Endothelial cell (in vitro differentiated cells): ENCODE results near the gene CPVL. TPM values are rescaled to one million over a fixed set of nuclear protein-coding genes. Genes with fewer than 3 reads are reported as not detected.
A peak's percentile ranks its signal among the peaks of the same experiment; 100 is the strongest.

ENCODE experiments used
- DNase-seq: peaks from one replicate; pipeline ENCODE4 v3.0.0; 2021; ENCODE audit warnings: low spot score
- H3K27ac Mint-ChIP-seq: one replicate; pipeline ENCODE4 v1.8.0; 2021; ENCODE audit warnings: mixed read lengths, inconsistent platforms; ENCODE audit not compliant: unreplicated experiment
- H3K27me3 Mint-ChIP-seq: one replicate; pipeline ENCODE4 v1.8.0; 2021; ENCODE audit warnings: mild to moderate bottlenecking, moderate library complexity, mixed read lengths, inconsistent platforms; ENCODE audit not compliant: unreplicated experiment
- H3K36me3 Mint-ChIP-seq: one replicate; pipeline ENCODE4 v1.8.0; 2021; ENCODE audit warnings: mild to moderate bottlenecking, low read depth, mixed read lengths, inconsistent platforms; ENCODE audit not compliant: unreplicated experiment
- H3K4me1 Mint-ChIP-seq: one replicate; pipeline ENCODE4 v1.8.0; 2021; ENCODE audit warnings: mild to moderate bottlenecking, mixed read lengths, inconsistent platforms; ENCODE audit not compliant: unreplicated experiment
- H3K4me3 Mint-ChIP-seq: one replicate; pipeline ENCODE4 v1.8.0; 2021; ENCODE audit warnings: mild to moderate bottlenecking, mixed read lengths, inconsistent platforms; ENCODE audit not compliant: unreplicated experiment
- H3K9me3 Mint-ChIP-seq: one replicate; pipeline ENCODE4 v1.8.0; 2021; ENCODE audit warnings: mixed read lengths, inconsistent platforms; ENCODE audit not compliant: unreplicated experiment
- total RNA-seq: library from RNA; stranded (reverse); fragmentation: NEBNext Ultra II Directional; extraction: Animal tissue kit (Norgen Biotek cat#: 25700); gene quantifications from one replicate; pipeline ENCODE4 v1.2.1, GENCODE V29; 2021; ENCODE audit not compliant: unreplicated experiment
- TF ChIP-seq, protein P1 (sequence below): fragments of 200-600 bp; sonication (generic); IDR thresholded peaks from one replicate; pipeline ENCODE4 v1.5.0; 2021; ENCODE audit warnings: antibody characterized with exemption; ENCODE audit not compliant: unreplicated experiment

The CPVL gene
- total RNA-seq, 1 donor from 2014 or later, result 21.8 TPM

DNA sequence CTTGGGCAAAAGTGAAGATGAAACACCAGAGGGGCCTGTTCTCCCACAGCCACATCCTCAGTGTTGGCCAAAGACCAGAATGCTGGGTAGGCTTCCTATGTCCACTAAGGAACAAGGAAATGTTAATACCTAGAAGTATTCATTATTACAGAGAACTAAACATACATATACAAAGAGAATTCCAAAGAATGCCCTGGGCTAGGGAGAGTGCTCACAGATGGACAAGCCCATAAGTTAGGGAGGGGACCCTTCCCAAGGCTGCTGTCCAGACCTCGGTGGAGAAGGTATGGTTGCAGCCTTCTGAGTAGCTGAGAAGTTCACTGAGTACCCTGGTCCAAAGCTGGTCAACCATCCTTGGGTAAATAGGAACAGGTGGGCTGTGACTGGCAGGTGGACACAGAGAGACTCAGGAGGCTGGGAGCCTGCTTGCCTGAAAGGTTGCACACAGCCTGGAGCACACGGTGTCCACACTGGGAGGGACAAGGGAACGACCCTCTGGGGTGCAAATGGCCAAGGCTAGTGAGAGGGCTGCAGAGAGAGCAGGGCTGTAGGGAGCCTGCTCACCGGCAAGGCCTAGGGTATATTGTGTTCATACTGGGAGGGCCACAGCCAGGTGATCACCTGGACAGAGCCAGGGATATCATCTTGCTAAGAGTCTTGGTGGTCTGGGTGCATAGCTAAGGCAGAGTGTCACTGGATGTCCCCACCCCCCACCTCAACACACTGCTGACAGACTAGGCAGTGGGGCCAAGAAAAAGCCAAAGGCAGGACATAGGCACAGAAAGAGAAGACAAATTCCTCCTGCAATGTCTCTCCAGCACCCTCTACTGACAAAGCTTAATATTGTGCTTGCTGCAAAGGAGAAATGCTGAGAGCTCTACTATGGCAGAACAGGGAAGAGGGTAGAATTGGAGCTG is 40.3 kb downstream of the CPVL start:
- no peaks in the 10 kb centered on the region for H3K9me3 Mint-ChIP-seq
- H3K27ac Mint-ChIP-seq, result no peak overlapping the region
- H3K4me3 Mint-ChIP-seq, result no peak overlapping the region
- DNase-seq, result peak; percentile 59
- peaks cover 5% of the 10 kb centered on the region for H3K4me1 Mint-ChIP-seq
- peaks cover 3% of the 10 kb centered on the region for H3K27me3 Mint-ChIP-seq
- TF ChIP-seq, protein P1, sequence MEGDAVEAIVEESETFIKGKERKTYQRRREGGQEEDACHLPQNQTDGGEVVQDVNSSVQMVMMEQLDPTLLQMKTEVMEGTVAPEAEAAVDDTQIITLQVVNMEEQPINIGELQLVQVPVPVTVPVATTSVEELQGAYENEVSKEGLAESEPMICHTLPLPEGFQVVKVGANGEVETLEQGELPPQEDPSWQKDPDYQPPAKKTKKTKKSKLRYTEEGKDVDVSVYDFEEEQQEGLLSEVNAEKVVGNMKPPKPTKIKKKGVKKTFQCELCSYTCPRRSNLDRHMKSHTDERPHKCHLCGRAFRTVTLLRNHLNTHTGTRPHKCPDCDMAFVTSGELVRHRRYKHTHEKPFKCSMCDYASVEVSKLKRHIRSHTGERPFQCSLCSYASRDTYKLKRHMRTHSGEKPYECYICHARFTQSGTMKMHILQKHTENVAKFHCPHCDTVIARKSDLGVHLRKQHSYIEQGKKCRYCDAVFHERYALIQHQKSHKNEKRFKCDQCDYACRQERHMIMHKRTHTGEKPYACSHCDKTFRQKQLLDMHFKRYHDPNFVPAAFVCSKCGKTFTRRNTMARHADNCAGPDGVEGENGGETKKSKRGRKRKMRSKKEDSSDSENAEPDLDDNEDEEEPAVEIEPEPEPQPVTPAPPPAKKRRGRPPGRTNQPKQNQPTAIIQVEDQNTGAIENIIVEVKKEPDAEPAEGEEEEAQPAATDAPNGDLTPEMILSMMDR, result peak; percentile 68
- H3K36me3 Mint-ChIP-seq, result peaks cover 3% of the 10 kb centered on the region

DNA sequence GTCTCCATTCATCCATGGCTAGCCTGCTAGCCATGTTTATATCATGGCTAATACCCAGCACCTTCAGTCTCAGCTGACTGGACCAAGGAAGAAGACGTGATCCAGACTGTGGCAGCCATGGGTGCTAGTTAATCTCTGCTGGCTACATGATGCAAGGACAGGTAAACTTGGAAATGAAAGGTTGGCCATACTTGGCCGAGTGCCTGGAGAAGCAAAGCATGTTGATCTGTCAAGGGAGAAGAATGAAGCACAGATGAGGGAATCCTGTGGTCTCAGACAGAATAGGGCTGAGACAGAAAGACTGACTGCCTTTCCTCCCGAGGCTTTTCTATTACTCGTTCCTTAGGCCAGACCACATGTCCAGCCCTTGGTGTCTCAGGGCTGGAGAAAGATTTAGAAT is 41.1 kb downstream of the CPVL start:
- H3K9me3 Mint-ChIP-seq, result no peaks in the 10 kb centered on the region
- TF ChIP-seq, protein P1, result no peak
- H3K27ac Mint-ChIP-seq, result no peak overlapping the region
- peaks cover 5% of the 10 kb centered on the region for H3K4me1 Mint-ChIP-seq
- no peak overlapping the region for H3K4me3 Mint-ChIP-seq
- H3K36me3 Mint-ChIP-seq, result no peaks in the 10 kb centered on the region
- peaks cover 3% of the 10 kb centered on the region for H3K27me3 Mint-ChIP-seq
- no peak for DNase-seq

DNA sequence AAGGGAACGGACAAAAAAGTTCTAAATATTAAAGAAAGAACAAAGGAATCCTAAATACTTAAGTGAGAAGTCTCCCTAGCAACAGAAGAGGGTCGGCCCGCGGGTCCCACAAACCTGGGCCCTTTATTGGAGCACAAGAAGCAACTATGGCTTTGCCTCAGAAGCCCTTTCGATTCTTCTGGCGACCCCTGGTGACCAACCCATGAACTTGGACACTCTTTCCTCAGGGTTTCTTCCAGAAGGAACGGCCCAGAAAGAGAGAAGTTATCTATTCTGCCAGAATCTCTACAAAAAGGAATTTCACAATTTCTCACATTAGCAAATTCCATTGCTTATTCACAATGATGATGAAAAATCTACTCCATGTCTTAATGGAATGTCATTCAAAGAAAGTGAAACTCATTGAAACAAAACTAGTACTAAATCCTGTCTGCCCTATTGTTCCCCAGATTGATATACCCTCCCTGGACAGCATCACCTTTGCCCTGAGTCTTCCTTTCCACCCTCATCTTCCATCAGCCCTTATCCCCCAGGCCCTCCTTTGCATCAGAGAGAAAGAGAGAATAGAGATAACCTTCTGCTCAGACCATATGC is 43.7 kb downstream of the CPVL start:
- Mint-ChIP-seq H3K27ac (no peak overlapping the region), H3K4me1 (no peaks in the 10 kb centered on the region), H3K4me3 (no peak overlapping the region), H3K9me3 (no peaks in the 10 kb centered on the region), H3K36me3 (no peaks in the 10 kb centered on the region), H3K27me3 (peaks cover 3% of the 10 kb centered on the region)
- DNase-seq, result peak; percentile 75
- TF ChIP-seq, protein P1, result peak; percentile 75

DNA sequence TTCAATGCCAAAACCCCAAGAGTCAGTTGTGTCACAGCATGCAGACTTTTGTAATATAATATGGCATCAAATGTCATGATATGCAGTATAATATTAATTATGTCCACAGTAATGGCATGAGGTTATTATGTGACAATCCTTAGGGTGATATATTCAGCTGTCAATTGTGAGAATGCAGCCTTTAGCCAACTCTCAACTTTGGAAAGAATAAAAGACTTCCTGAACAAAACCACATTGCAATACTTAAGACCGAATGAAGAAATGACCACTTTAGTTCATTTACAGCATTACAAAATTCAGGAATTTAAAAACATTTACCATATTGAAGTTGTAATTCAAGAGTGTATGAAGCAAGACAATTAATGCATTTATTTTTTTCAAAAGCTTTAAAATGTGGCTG is 45.4 kb downstream of the CPVL start:
- no peaks in the 10 kb centered on the region for H3K36me3 Mint-ChIP-seq
- no peak overlapping the region for H3K27ac Mint-ChIP-seq
- H3K4me3 Mint-ChIP-seq, result no peak overlapping the region
- H3K4me1 Mint-ChIP-seq, result no peaks in the 10 kb centered on the region
- no peaks in the 10 kb centered on the region for H3K9me3 Mint-ChIP-seq
- peaks cover 3% of the 10 kb centered on the region for H3K27me3 Mint-ChIP-seq
- DNase-seq, result no peak
- TF ChIP-seq, protein P1, result no peak
